ENCODE data around the gene KASH5.

Gene KASH5

DNA sequence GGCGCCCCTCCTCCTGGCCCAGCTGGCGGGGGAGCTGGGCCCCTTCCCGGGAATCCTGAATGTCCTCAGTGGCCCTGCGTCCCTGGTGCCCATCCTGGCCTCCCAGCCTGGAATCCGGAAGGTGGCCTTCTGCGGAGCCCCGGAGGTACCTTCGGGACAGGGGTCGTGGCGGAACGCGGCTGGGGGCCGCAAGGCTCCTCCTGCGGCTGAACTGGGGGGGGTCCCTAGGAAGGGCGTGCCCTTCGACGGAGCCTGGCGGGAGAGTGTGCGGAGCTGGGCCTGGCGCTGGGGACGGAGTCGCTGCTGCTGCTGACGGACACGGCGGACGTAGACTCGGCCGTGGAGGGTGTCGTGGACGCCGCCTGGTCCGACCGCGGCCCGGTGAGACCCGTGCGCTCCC is 73.6 kb downstream of the KASH5 start:
- H3K4me3 Mint-ChIP-seq = no peak overlapping the region
- no peak overlapping the region for H3K27ac Mint-ChIP-seq
- H3K27me3 Mint-ChIP-seq = no peaks in the 10 kb centered on the region
- ATAC-seq (no peak), DNase-seq (no peak)
- peaks cover 29% of the 10 kb centered on the region for H3K4me1 Mint-ChIP-seq
- H3K9me3 Mint-ChIP-seq = no peaks in the 10 kb centered on the region

- DNase-seq (no peak), ATAC-seq (no peak)
- H3K9me3 Mint-ChIP-seq = no peaks in the 10 kb centered on the region
- no peaks in the 10 kb centered on the region for H3K27me3 Mint-ChIP-seq
- H3K27ac Mint-ChIP-seq = peak overlapping the region; percentile 5 to 13
- H3K4me1 Mint-ChIP-seq = peaks cover 29% of the 10 kb centered on the region
- no peak overlapping the region for H3K4me3 Mint-ChIP-seq
Observed at GRCh38 chr19:49462492-49462891, 74.4 kb downstream of the KASH5 start.

DNA sequence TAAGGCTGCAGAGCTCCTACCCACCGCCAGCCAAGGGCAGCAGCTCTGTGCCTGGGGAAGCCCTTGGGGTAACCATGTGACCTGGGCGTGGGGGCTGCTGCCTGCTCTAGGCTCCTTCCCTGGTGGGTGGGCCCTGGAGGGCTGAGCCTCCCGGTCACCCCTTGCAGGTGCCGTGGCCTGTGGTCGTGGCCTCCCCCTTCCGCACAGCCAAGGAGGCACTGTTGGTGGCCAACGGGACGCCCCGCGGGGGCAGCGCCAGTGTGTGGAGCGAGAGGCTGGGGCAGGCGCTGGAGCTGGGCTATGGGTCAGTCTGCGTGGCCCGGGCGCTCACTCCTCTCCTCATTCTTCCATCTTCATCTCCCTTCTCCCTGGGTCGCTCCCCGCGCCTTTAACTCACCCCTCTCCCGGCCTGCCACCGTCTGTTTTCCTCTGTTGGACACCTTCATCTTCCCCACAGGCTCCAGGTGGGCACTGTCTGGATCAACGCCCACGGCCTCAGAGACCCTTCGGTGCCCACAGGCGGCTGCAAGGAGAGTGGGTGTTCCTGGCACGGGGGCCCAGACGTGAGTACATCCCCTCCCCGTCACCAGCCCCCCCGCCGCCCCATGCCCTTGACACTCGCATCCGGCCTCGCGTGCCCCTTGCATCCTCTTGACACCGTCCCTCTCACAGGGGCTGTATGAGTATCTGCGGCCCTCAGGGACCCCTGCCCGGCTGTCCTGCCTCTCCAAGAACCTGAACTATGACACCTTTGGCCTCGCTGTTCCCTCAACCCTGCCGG is 76.1 kb downstream of the KASH5 start:
- Mint-ChIP-seq H3K9me3 (no peaks in the 10 kb centered on the region), H3K27ac (no peak overlapping the region), H3K4me3 (no peak overlapping the region), H3K27me3 (no peaks in the 10 kb centered on the region), H3K4me1 (peaks cover 30% of the 10 kb centered on the region)
- ATAC-seq (no peak), DNase-seq (no peak)

GRCh38 chr19:49465371-49465770 is 77.3 kb downstream of the KASH5 start:
- H3K27me3 Mint-ChIP-seq = no peaks in the 10 kb centered on the region
- H3K4me3 Mint-ChIP-seq = no peak overlapping the region
- DNase-seq (no peak), ATAC-seq (no peak)
- peak overlapping the region; percentile 34 to 52 for H3K27ac Mint-ChIP-seq
- H3K4me1 Mint-ChIP-seq = peaks cover 42% of the 10 kb centered on the region
- no peaks in the 10 kb centered on the region for H3K9me3 Mint-ChIP-seq

Measured in stimulated activated naive CD8-positive, alpha-beta T cell treated with anti-CD3 and anti-CD28 coated beads, Interleukin-15, amount 100 ng/mL, for 72 hours (primary cell).